Activated CD8-positive, alpha-beta T cell treated with anti-CD3 and anti-CD28 coated beads, Interleukin-2, amount 10 ng/mL, durations not matched to agents 7 days and 5 days (primary cell): ENCODE results near the gene ZNF276. TPM values are rescaled to one million over a fixed set of nuclear protein-coding genes. Genes with fewer than 3 reads are reported as not detected.
"Not testable (repeated sequence)": the region's sequence is repeated elsewhere in the genome, so short reads cannot be mapped to it uniquely, and the experiment has no call there.

ENCODE experiments used
- ATAC-seq: fragments of 150-1000 bp; cut with Tn5 transposase; one replicate; pipeline ENCODE4 v1.10.0; 2021; ENCODE audit warnings: moderate library complexity
- CTCF ChIA-PET: fragments of 350-600 bp; sonication (Branson Sonifier 250); formaldehyde crosslinking; loops from one replicate; lab custom pipeline; 2021; ENCODE audit warnings: antibody characterized with exemption; lab: Charles Lee
- POLR2A ChIA-PET: fragments of 350-600 bp; sonication (Branson Sonifier 250); formaldehyde crosslinking; loops from one replicate; lab custom pipeline; 2021; ENCODE audit warnings: antibody characterized with exemption; lab: Charles Lee
- DNase-seq: peaks from one replicate; pipeline ENCODE4 v3.0.0-alpha.2; 2020
- H3K27ac Mint-ChIP-seq: one replicate; pipeline ENCODE4 v1.8.0; 2021; ENCODE audit warnings: mild to moderate bottlenecking, mixed read lengths
- H3K27me3 Mint-ChIP-seq: one replicate; pipeline ENCODE4 v1.8.0; 2021; ENCODE audit warnings: low read depth, mixed read lengths
- H3K36me3 Mint-ChIP-seq: one replicate; pipeline ENCODE4 v1.8.0; 2021; ENCODE audit warnings: low read depth, mixed read lengths
- H3K4me1 Mint-ChIP-seq: one replicate; pipeline ENCODE4 v1.8.0; 2021; ENCODE audit warnings: low read depth, mixed read lengths
- H3K4me3 Mint-ChIP-seq: one replicate; pipeline ENCODE4 v1.8.0; 2021; ENCODE audit warnings: mild to moderate bottlenecking, mixed read lengths
- H3K9me3 Mint-ChIP-seq: one replicate; pipeline ENCODE4 v1.8.0; 2022; ENCODE audit warnings: mixed read lengths; ENCODE audit not compliant: insufficient read depth
- total RNA-seq, 2 experiments: library from RNA; stranded (reverse); gene quantifications; one replicate each; pipeline ENCODE4 v1.2.3, GENCODE V29; 2021

ZNF276 gene, protein sequence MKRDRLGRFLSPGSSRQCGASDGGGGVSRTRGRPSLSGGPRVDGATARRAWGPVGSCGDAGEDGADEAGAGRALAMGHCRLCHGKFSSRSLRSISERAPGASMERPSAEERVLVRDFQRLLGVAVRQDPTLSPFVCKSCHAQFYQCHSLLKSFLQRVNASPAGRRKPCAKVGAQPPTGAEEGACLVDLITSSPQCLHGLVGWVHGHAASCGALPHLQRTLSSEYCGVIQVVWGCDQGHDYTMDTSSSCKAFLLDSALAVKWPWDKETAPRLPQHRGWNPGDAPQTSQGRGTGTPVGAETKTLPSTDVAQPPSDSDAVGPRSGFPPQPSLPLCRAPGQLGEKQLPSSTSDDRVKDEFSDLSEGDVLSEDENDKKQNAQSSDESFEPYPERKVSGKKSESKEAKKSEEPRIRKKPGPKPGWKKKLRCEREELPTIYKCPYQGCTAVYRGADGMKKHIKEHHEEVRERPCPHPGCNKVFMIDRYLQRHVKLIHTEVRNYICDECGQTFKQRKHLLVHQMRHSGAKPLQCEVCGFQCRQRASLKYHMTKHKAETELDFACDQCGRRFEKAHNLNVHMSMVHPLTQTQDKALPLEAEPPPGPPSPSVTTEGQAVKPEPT
- 10 to 100 TPM; 67.5 to 69.6 TPM for total RNA-seq

DNA sequence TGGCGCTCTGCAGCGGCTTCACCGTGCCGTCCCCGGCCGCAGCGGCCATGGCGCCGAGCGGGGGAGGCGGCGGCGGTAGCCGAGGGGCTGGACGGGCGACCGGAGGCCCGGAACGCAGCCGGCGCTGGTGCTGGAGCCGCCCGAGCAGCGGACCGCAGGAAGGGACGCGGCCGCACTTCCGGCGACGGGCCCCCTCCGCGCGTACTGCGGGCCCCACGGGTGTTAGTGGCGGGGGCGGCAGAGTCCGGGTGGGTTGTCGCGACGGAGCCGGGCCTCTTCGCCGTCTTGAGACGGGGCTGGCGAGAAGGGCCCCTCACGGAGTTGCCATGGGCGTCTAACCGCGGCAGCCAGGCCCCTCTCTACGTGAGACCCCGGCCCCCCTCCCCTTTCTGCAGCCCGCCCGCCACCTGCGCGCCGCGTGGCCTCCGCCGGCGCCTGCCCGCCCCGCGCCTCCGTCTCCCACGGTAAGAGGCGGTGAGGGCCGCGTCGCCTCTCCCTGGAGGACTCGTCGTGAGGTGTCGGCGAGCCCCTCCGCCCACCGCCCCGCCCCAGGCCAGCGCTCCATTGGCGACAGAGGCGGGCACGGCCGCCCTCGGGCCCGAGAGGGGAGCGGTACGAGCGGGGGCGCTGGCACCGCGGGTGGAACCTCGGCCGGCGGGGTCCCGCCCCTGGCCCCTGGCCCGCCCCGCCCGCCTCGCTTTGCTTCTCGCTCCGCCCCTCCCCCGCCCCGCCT lies at the start of gene ZNF276, which contains the start of gene VPS9D1:
Gene ZNF276 (plus strand): TSS at position 725 of the 733 bp plus-strand sequence. CDS start 104 bp downstream, outside the sequence.
Gene VPS9D1 (minus strand): TSS at position 86 of the 733 bp plus-strand sequence. CDS start 37 bp downstream, at position 49.
- peaks cover 39% of the 10 kb centered on the region for H3K36me3 Mint-ChIP-seq
- CTCF ChIA-PET = interaction anchor here (1.0 kb wide), 1 partner anchor 15 kb away, joined by 5 read pairs; no protein-coding TSS in a partner anchor
- POLR2A ChIA-PET = no interaction called here

DNA sequence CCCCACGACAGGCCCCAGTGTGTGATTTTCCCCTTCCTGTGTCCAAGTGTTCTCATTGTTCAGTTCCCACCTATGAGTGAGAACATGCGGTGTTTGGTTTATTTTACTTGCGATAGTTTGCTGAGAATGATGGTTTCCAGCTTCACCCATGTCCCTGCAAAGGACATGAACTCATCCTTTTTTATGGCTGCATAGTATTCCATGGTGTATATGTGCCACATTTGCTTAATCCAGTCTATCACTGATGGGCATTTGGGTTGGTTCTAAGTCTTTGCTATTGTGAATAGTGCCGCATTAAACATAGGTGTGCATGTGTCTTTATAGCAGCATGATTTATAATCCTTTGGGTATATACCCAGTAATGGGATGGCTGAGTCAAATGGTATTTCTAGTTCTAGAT lies 49.8 kb upstream of the ZNF276 start:
- H3K27ac Mint-ChIP-seq, H3K9me3 Mint-ChIP-seq, H3K4me3 Mint-ChIP-seq, DNase-seq, H3K36me3 Mint-ChIP-seq, H3K27me3 Mint-ChIP-seq, ATAC-seq: not testable (repeated sequence)
- ChIA-PET POLR2A (interaction anchor here (0.6 to 1.9 kb wide), 2 partner anchors 13 to 34 kb away, joined by 3 to 7 read pairs; partner anchors contain the start of genes CHMP1A and SPATA33), CTCF (interaction anchor here (0.7 kb wide), 1 partner anchor 692 kb away, joined by 4 read pairs; no protein-coding TSS in a partner anchor)
- H3K4me1 Mint-ChIP-seq = peaks cover 12% of the 10 kb centered on the region

More for the DNA sequence above, at the start of gene ZNF276, which contains the start of gene VPS9D1:
- H3K4me3 Mint-ChIP-seq = peak within 1 kb of the TSS; percentile 93
- peaks cover 40% of the 10 kb centered on the region for H3K4me1 Mint-ChIP-seq
- DNase-seq (peak; percentile 88), ATAC-seq (peak; percentile 43)
- no peaks in the 10 kb centered on the region for H3K9me3 Mint-ChIP-seq
- H3K27ac Mint-ChIP-seq = peak within 1 kb of the TSS; percentile 98
- H3K27me3 Mint-ChIP-seq = no peaks in the 10 kb centered on the region

DNA sequence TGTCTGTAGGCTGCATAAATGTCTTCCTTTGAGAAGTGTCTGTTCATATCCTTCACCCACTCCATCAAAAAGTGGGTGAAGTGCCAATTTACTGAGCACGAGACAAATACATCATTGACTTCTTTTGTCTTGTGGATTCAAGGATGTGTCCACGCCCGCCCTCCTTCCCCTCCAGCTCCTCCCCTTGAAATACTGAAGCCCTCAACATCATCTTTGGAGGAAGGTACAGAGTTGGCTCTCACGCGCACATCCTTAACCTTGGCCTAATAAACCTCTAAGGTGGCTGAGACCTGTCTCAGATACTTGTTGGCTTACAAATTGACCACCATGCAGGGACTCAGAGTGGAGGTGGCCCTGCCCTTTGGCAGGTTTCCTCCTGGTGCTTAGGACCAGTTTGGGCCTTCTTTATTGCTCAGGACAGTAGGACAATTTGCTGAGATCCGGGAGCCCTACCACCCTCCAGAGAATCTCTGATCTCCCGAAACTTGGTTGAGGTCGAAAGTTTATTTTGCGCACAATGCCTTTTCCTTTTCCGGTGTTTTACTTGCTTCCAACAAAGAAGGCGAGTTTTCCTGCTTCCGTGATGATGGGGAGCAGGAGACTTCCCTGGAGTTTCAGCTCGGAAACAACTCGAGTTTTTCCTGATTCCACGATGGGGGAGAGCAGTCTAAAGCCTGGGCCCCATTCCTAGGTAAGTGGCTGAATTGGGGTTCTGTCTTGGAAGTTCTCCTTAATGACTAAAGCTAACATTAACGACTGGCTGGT lies 49.0 kb upstream of the ZNF276 start:
- no peak for ATAC-seq
- H3K4me1 Mint-ChIP-seq = peaks cover 12% of the 10 kb centered on the region
- H3K27me3 Mint-ChIP-seq = no peaks in the 10 kb centered on the region
- H3K27ac Mint-ChIP-seq = no peak overlapping the region
- H3K4me3 Mint-ChIP-seq = no peak overlapping the region
- POLR2A ChIA-PET = no interaction called here
- DNase-seq = no peak
- H3K36me3 Mint-ChIP-seq = peaks cover 4% of the 10 kb centered on the region
- H3K9me3 Mint-ChIP-seq = no peaks in the 10 kb centered on the region
- CTCF ChIA-PET = no interaction called here

DNA sequence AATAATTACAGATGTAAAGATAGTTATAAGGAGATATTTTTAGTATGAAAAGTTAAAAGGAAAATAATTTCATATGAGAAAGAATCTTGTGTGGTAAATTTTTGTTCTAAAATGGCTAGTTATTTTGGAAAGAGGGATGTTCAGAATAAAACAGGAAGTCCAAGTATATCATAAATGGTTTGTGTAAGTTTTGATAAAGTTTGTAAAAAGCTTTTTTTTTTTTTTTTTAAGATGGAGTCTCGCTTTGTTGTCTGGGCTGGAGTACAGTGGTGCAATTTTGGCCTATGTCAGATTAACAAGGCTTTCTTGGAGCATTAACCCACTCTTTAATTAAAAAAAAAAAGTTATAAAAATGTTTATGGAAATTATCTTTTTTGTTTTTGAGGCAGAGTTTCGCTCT lies 43.1 kb upstream of the ZNF276 start:
- Mint-ChIP-seq H3K27me3 (no peaks in the 10 kb centered on the region), H3K4me1 (no peaks in the 10 kb centered on the region), H3K27ac (no peak overlapping the region), H3K36me3 (peaks cover 14% of the 10 kb centered on the region), H3K9me3 (peaks cover 3% of the 10 kb centered on the region), H3K4me3 (no peak overlapping the region)
- CTCF ChIA-PET = no interaction called here
- no peak for ATAC-seq
- no peak for DNase-seq
- POLR2A ChIA-PET = no interaction called here

DNA sequence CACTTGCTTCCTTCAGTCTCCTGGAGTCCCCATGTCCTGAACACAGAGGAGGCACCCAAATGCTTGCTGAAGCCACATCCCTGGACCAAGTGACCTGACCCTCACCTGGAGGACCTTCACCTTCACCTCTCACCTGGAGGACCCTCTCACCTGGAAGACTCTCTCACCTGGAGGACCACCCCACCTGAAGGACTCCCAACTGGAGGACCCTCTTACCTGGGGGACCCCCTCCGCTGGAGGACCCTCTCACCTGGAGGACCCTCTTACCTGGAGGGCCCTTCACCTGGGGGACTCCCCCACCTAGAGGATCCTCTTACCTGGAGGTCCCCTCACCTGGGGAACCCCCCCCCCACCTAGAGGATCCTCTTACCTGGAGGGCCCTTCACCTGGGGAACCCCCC lies 35.4 kb upstream of the ZNF276 start:
- Mint-ChIP-seq H3K36me3 (peaks cover 45% of the 10 kb centered on the region), H3K27me3 (no peaks in the 10 kb centered on the region), H3K4me1 (peaks cover 20% of the 10 kb centered on the region), H3K4me3 (peak overlapping the region; percentile 91), H3K27ac (no peak overlapping the region), H3K9me3 (no peaks in the 10 kb centered on the region)
- ChIA-PET POLR2A (interaction anchor here (0.6 to 1.0 kb wide), 4 partner anchors 27 to 202 kb away, joined by 3 to 4 read pairs (median 3); partner anchors contain the start of gene CHMP1A), CTCF (interaction anchor here (0.7 to 2.4 kb wide), 4 partner anchors 14 to 188 kb away, joined by 3 to 27 read pairs (median 4); partner anchors contain the start of genes CHMP1A, SPATA2L, SPATA33 and TCF25)
- no peak for DNase-seq
- no peak for ATAC-seq

DNA sequence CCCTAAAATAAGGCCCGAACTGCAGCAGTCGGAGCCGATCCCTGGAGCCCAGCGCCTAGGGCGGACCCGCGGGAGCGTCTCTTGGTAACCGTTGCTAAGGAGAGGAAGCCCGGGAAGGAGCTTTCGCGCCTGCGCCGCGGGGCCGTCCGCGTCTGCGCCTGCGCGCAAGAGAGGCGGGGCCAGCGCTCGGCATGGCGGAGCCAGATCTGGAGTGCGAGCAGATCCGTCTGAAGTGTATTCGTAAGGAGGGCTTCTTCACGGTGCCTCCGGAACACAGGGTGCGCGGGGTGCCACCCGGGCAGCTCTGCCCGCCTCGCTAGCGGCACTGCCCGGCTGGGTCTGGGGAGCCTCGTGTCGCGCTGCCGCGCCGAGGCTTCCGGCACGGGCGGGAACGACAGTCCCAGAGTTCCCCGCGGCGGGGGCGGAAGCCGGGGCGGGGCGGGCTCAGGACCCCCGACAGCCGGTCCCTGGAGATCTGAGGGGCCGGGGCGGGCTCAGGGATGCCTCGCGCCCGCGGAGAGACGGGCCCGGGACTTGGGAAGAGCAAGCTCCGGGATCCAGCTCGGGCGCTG lies 34.7 kb upstream of the ZNF276 start, which contains the start of gene CDK10:
Gene CDK10 (plus strand): TSS at position 170 of the 572 bp plus-strand sequence. CDS start 22 bp downstream, at position 192.
- peak within 1 kb of the TSS; percentile 93 for H3K27ac Mint-ChIP-seq
- H3K36me3 Mint-ChIP-seq = peaks cover 45% of the 10 kb centered on the region
- H3K9me3 Mint-ChIP-seq = no peaks in the 10 kb centered on the region
- ChIA-PET POLR2A (interaction anchor here (0.5 to 1.4 kb wide), 8 partner anchors 9 to 1142 kb away, joined by 3 to 4 read pairs (median 3); partner anchors contain the start of gene CHMP1A), CTCF (interaction anchor here (0.7 to 2.4 kb wide), 5 partner anchors 13 to 187 kb away, joined by 3 to 27 read pairs (median 3); partner anchors contain the start of genes CHMP1A, SPATA2L, SPATA33 and TCF25)
- H3K4me3 Mint-ChIP-seq = peak within 1 kb of the TSS; percentile 91
- H3K27me3 Mint-ChIP-seq = no peaks in the 10 kb centered on the region
- ATAC-seq = peak; percentile 90
- H3K4me1 Mint-ChIP-seq = peaks cover 20% of the 10 kb centered on the region
- DNase-seq = peak; percentile 91

DNA sequence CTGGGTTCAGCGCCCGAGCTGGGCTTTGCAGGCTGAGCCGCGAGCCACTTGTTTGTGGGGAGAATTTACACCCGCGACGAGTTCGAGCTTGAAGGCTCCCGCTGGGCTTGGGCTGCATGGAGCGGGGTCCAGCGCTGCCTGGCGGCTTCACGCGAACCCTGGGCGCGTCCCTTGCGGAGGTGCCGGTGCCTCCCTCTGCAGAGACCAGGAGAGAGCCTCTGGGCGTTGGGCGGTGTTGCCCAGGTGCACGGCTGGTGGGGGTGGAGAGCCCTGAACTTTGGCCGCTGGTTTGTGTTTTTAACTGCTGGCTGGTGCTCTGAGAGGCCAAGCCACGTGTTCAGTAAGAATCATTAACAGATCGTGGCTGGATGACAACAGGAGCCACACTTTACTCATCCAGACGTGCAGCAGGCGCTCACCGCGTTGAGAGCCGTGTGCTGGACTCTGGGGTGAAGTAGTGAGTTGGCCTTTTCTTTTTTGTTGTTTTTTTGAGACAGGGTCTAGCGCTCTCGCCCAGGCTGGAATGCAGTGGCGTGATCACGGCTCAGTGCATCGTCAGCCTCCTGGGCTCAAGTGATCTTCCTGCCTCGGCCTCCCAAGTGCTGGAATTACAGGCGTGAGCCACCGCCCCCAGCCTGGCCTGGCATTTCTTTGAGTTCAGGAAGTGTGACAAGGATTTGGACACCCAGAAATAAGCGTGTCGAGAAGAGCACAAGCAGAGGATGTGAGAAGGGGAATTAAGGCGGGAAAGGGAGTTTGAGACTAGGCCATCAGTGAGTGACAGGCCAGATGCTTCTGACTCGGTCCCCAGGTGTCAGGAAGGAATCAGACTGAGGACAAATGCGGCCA lies 34.0 kb upstream of the ZNF276 start:
- DNase-seq (peak; percentile 42), ATAC-seq (peak; percentile 43)
- ChIA-PET POLR2A (interaction anchor here (0.5 to 1.4 kb wide), 6 partner anchors 8 to 1142 kb away, joined by 3 to 4 read pairs (median 3); partner anchors contain the start of gene CHMP1A), CTCF (interaction anchor here (0.7 to 2.8 kb wide), 5 partner anchors 12 to 186 kb away, joined by 3 to 27 read pairs (median 4); partner anchors contain the start of genes CHMP1A, SPATA33 and TCF25)
- no peaks in the 10 kb centered on the region for H3K9me3 Mint-ChIP-seq
- H3K27ac Mint-ChIP-seq = peak overlapping the region; percentile 86
- H3K36me3 Mint-ChIP-seq = peaks cover 46% of the 10 kb centered on the region
- no peaks in the 10 kb centered on the region for H3K27me3 Mint-ChIP-seq
- peak overlapping the region; percentile 91 for H3K4me3 Mint-ChIP-seq
- H3K4me1 Mint-ChIP-seq = peaks cover 20% of the 10 kb centered on the region

DNA sequence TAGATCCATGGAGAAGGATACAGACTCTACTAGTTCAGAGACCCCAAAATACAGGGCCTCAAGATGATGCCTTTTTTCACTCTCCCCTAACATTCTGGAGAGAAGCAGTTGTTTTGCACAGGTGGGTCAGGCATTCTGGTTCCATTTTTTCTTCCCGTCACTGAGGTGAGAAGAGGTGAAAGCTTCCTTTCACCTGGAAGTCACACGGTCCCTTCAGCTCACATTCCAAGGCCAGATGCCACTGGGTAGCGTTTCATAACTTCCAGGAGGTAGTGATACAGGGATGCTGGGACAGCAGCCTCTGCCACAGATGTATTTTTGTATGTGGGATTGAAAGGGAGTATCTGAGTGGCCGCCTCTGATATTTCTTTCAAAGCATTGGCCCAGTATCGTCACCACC lies 32.9 kb upstream of the ZNF276 start:
- H3K36me3 Mint-ChIP-seq = peaks cover 44% of the 10 kb centered on the region
- POLR2A ChIA-PET = no interaction called here
- H3K27me3 Mint-ChIP-seq = no peaks in the 10 kb centered on the region
- peak overlapping the region; percentile 91 for H3K4me3 Mint-ChIP-seq
- CTCF ChIA-PET = interaction anchor here (2.8 kb wide), 1 partner anchor 11 kb away, joined by 25 read pairs; no protein-coding TSS in a partner anchor
- H3K4me1 Mint-ChIP-seq = peaks cover 20% of the 10 kb centered on the region
- ATAC-seq (no peak), DNase-seq (no peak)
- H3K9me3 Mint-ChIP-seq = no peaks in the 10 kb centered on the region
- peak overlapping the region; percentile 11 for H3K27ac Mint-ChIP-seq

DNA sequence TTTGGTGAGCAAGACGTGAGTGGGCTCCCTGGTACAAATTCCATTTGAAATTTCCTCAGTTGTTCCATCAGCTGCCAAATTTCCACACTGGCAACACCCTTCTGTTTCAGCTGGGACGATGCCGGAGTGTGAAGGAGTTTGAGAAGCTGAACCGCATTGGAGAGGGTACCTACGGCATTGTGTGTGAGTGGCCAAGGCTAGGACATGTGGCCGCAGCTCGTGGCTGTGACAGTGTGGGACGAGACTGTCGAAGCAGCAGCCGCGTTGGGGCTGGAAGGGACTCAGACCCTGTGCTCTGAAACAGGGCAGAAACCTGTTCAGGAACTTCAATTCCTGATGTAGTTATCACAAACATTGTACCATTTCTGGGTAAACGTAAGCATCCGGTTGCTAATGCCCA lies 32.2 kb upstream of the ZNF276 start:
- H3K36me3 Mint-ChIP-seq = peaks cover 46% of the 10 kb centered on the region
- no peaks in the 10 kb centered on the region for H3K27me3 Mint-ChIP-seq
- DNase-seq = no peak
- peaks cover 20% of the 10 kb centered on the region for H3K4me1 Mint-ChIP-seq
- POLR2A ChIA-PET = no interaction called here
- no peak overlapping the region for H3K27ac Mint-ChIP-seq
- no peak for ATAC-seq
- H3K4me3 Mint-ChIP-seq = no peak overlapping the region
- no peaks in the 10 kb centered on the region for H3K9me3 Mint-ChIP-seq
- CTCF ChIA-PET = interaction anchor here (2.8 kb wide), 1 partner anchor 10 kb away, joined by 25 read pairs; no protein-coding TSS in a partner anchor
